PC-3 (cell line): ENCODE results near the gene RPS8. TPM values are rescaled to one million over a fixed set of nuclear protein-coding genes. Genes with fewer than 3 reads are reported as not detected.

Experiments
- ATAC-seq: fragments of 200-7000 bp; cut with Tn5 transposase; 2 replicates; pipeline ENCODE4 v1.9.1; 2020; ENCODE audit warnings: mild to moderate bottlenecking, moderate library complexity
- BruUV-seq: library from RNA; stranded (reverse); fragments of 400-500 nt; replicated peaks from 2 replicates; lab custom pipeline; 2021; lab: Mats Ljungman, UMichigan
- CTCF ChIA-PET: fragments of 300-600 bp; sonication (Branson Sonifier 250); formaldehyde crosslinking; loops from one replicate; lab custom pipeline; 2022; ENCODE audit warnings: antibody characterized with exemption; lab: Charles Lee
- POLR2A ChIA-PET: fragments of 300-600 bp; sonication (Branson Sonifier 250); formaldehyde crosslinking; loops from one replicate; lab custom pipeline; 2022; ENCODE audit warnings: antibody characterized with exemption; ENCODE audit not compliant: unreplicated experiment; lab: Charles Lee
- DNase-seq: peaks from one replicate; pipeline ENCODE4 v3.0.0-alpha.2; 2015
- H2AFZ ChIP-seq: fragments of 300-600 bp; sonication (generic); 2 replicates; pipeline ENCODE4 v1.6.0; 2016; ENCODE audit warnings: antibody characterized with exemption, low read length
- H3F3A ChIP-seq: fragments of 300-600 bp; sonication (generic); one replicate; pipeline ENCODE4 v1.6.0; 2017; ENCODE audit warnings: antibody characterized with exemption, low read length, control low read depth, mild to moderate bottlenecking; ENCODE audit not compliant: unreplicated experiment
- H3K27ac ChIP-seq: fragments of 300-600 bp; sonication (generic); 2 replicates; pipeline ENCODE4 v1.5.1; 2016; ENCODE audit warnings: mild to moderate bottlenecking, low read length
- H3K27me3 ChIP-seq: fragments of 300-600 bp; sonication (generic); 2 replicates; pipeline ENCODE4 v1.6.1; 2016; ENCODE audit warnings: low read length, mixed read lengths
- H3K36me3 ChIP-seq: fragments of 300-600 bp; sonication (generic); 2 replicates; pipeline ENCODE4 v1.6.1; 2016; ENCODE audit warnings: low read depth, mixed run types, low read length, mixed read lengths
- H3K4me1 ChIP-seq: fragments of 300-600 bp; sonication (generic); 2 replicates; pipeline ENCODE4 v1.5.1; 2016; ENCODE audit warnings: low read length; ENCODE audit not compliant: insufficient read depth
- H3K4me2 ChIP-seq: fragments of 300-600 bp; sonication (generic); 2 replicates; pipeline ENCODE4 v1.6.0; 2016; ENCODE audit warnings: low read length
- H3K4me3 ChIP-seq: fragments of 300-600 bp; sonication (generic); 2 replicates; pipeline ENCODE4 v1.5.1; 2016; ENCODE audit warnings: mild to moderate bottlenecking, low read length, mixed read lengths
- H3K79me2 ChIP-seq: fragments of 300-600 bp; sonication (generic); 2 replicates; pipeline ENCODE4 v1.6.1; 2017; ENCODE audit warnings: low read length, mixed read lengths
- H3K9ac ChIP-seq: fragments of 300-600 bp; sonication (generic); 2 replicates; pipeline ENCODE4 v1.6.0; 2016; ENCODE audit warnings: mild to moderate bottlenecking, low read length
- H3K9me2 ChIP-seq: fragments of 300-600 bp; sonication (generic); replicated peaks from 2 replicates; pipeline ENCODE4 v1.6.1; 2016; ENCODE audit warnings: mixed run types, low read length, mixed read lengths
- H3K9me3 ChIP-seq: fragments of 300-600 bp; sonication (generic); 2 replicates; pipeline ENCODE4 v1.6.1; 2016; ENCODE audit warnings: low read length, mixed read lengths
- H4K20me1 ChIP-seq: fragments of 300-600 bp; sonication (generic); 2 replicates; pipeline ENCODE4 v1.6.1; 2016; ENCODE audit warnings: low read length, mixed read lengths
- EZH2 ChIP-seq: fragments of 300-600 bp; sonication (generic); IDR thresholded peaks from one replicate; pipeline ENCODE4 v1.6.1; 2017; ENCODE audit warnings: antibody characterized with exemption, mild to moderate bottlenecking, low read length; ENCODE audit not compliant: unreplicated experiment
- EZH2phosphoT487 ChIP-seq: fragments of 300-600 bp; sonication (generic); IDR thresholded peaks from 2 replicates; pipeline ENCODE4 v1.6.1; 2018; ENCODE audit warnings: mild to moderate bottlenecking, antibody characterized with exemption, low read length, borderline replicate concordance
- intact Hi-C: fragments of 100-400 bp; cut with micrococcal nuclease; formaldehyde crosslinking; loops from 2 replicates; pipeline ENCODE4 v1.9.0; 2023
- total RNA-seq: library from RNA; depleted of rRNA; stranded (reverse); fragments of >200 nt; gene quantifications from 2 replicates; pipeline ENCODE4 v1.2.3, GENCODE V29; 2014
- TF ChIP-seq, protein P1 (sequence below): fragments of 300-600 bp; sonication (generic); conservative IDR thresholded peaks from 2 replicates; pipeline ENCODE4 v1.5.1; 2017; ENCODE audit warnings: antibody characterized with exemption, low read depth, mild to moderate bottlenecking, low read length

The RPS8 gene
- total RNA-seq, 1 experiment from 2014 or later = 1,663 TPM

DNA sequence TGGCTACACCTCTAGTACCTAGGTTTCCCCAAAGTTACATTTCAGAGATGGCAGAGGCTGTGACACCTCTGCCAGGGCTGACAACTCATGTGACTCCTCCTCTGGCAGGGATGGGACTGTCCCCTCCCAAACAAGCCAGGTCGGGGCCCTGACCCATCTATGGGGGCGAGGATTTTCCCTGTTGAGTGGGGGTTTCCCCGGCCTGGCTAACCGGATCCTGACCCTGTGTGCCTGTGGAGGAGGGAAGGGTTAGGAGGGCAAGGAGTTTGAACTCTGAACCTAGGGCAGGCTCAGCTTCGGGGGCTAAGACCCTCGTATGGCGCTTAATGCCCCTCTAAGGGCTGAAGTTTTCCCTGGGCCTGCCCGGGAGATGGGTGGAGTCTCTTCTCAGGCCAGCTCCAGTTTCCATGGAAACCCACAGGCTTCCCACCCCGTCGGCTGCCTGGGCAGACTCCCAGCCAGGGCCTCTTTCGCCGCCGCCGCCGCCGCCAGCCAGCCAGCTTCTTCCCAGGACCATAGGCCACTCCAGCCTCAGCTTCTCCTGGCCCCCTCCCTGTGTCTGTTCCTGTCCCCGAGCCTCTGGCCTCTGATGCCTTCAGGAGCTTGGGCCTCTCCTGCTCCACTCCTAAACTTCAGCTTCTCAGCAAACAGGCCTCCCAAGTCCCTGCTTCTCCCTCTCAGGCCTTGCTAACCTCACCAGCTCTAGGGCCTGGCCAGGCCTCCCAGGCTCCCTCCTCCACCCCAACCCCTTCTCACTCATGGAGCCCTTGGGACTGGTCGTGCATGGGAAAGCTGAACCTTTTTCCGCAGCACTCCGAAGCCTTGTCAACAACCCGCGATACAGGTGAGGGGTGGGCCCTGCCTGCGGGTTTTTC lies 33.0 kb downstream of the RPS8 start, which contains the start of gene BTBD19:
BTBD19 (plus strand) TSS at position 461 of the 875 bp plus-strand sequence; CDS start at position 759, 298 bp downstream.
- POLR2A ChIA-PET = interaction anchor here (1.0 kb wide), 1 partner anchor 8 kb away, joined by 3 read pairs; no protein-coding TSS in a partner anchor
- no peak within 1 kb of the TSS for H3K4me3 ChIP-seq
- intact Hi-C loops = no loop called here

DNA sequence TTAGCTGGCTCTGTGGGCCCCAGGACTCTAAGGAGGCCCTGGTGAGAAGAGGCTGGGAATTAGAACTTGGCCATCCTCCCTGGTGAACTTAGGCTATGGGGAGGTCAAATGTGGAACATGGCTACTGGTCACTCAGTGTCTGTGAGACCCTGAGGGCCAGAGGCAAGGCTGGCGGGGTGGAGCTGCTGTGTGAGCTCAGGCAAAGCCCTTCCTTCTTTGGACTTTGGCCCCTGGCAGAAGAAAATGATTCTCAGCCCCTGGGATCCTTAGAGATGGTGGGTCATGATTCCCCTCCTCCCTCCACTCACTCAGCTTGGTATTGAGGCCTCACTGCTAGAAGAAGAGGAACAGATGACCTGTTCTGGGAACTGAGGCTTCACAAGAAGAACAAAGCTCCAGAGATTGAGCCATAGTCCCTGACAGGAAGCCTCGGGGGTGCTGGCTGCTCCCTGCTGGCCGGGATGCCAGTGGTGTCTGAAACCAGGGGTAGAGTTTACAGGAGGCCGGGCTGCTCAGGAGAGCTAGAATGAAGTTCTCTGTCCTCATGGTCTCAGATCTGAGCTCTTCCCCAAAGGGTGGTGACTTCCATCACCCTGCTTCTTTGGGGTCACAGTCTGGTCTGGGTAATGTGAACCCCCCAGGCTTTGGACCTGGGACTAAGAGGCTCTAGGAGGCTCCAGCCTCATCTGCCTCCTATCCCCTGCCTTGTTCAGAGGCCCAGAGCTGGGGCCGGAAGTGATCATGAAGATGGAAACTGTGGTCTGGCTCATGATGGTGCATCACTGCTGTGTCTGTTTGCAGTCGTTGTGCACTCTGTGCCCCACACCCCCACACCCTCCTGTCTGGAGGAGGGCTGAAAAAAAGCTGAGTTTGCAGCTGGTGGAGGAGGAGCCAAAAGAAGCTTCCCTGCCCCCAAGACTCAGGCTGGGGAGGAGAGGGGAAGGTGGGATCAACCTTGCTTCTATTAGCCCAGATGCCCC lies 33.9 kb downstream of the RPS8 start:
- no peak overlapping the region for H3K4me3 ChIP-seq
- DNase-seq = no peak

More for the DNA sequence above, 33.0 kb downstream of the RPS8 start, which contains the start of gene BTBD19:
- 0 out of 2 replicates have a peak within 1 kb of the TSS, but pooled peaks have one; percentile 11 for H2AFZ ChIP-seq
- H3K27ac ChIP-seq = peak within 1 kb of the TSS; percentile 98
- H3K9ac ChIP-seq = peak within 1 kb of the TSS; percentile 87
- H3K4me1 ChIP-seq = peaks cover 44% of the 10 kb centered on the region
- H3K27me3 ChIP-seq = no peaks in the 10 kb centered on the region
- H3F3A ChIP-seq = peaks cover 5% of the 10 kb centered on the region
- no peak for DNase-seq
- no peaks in the 10 kb centered on the region for H4K20me1 ChIP-seq
- H3K9me3 ChIP-seq = no peaks in the 10 kb centered on the region
- peak; percentile 3 for ATAC-seq
- TF ChIP-seq, protein P1, sequence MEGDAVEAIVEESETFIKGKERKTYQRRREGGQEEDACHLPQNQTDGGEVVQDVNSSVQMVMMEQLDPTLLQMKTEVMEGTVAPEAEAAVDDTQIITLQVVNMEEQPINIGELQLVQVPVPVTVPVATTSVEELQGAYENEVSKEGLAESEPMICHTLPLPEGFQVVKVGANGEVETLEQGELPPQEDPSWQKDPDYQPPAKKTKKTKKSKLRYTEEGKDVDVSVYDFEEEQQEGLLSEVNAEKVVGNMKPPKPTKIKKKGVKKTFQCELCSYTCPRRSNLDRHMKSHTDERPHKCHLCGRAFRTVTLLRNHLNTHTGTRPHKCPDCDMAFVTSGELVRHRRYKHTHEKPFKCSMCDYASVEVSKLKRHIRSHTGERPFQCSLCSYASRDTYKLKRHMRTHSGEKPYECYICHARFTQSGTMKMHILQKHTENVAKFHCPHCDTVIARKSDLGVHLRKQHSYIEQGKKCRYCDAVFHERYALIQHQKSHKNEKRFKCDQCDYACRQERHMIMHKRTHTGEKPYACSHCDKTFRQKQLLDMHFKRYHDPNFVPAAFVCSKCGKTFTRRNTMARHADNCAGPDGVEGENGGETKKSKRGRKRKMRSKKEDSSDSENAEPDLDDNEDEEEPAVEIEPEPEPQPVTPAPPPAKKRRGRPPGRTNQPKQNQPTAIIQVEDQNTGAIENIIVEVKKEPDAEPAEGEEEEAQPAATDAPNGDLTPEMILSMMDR = no peak
- no peak for TF ChIP-seq EZH2
- peak within 1 kb of the TSS; percentile 66 for H3K4me2 ChIP-seq
- H3K79me2 ChIP-seq = no peaks in the 10 kb centered on the region
- peaks cover 3% of the 10 kb centered on the region; the same call in 1 of the 2 replicates for H3K36me3 ChIP-seq
- CTCF ChIA-PET = interaction anchor here (0.6 kb wide), 1 partner anchor 8 kb away, joined by 4 read pairs; the partner anchor contains the start of gene PLK3
- no TSS peak for BruUV-seq
- H3K9me2 ChIP-seq = no peaks in the 10 kb centered on the region

More for the DNA sequence above, 33.9 kb downstream of the RPS8 start:
- Histone ChIP-seq H3K9me2 (no peaks in the 10 kb centered on the region), H3K79me2 (no peaks in the 10 kb centered on the region), H3K4me2 (no peak overlapping the region), H2AFZ (no peak overlapping the region), H3K27ac (peak overlapping the region; percentile 98), H3F3A (peaks cover 5% of the 10 kb centered on the region), H3K36me3 (peaks cover 3% of the 10 kb centered on the region; the same call in 1 of the 2 replicates), H3K4me1 (peaks cover 44% of the 10 kb centered on the region), H3K27me3 (no peaks in the 10 kb centered on the region), H4K20me1 (no peaks in the 10 kb centered on the region), H3K9me3 (no peaks in the 10 kb centered on the region), H3K9ac (peak overlapping the region; percentile 87; the same call in 1 of the 2 replicates)
- TF ChIP-seq EZH2phosphoT487 (no peak), EZH2 (no peak)
- TF ChIP-seq, protein P1 = no peak
- CTCF ChIA-PET = interaction anchor here (0.6 kb wide), 1 partner anchor 9 kb away, joined by 4 read pairs; the partner anchor contains the start of gene PLK3
- ATAC-seq = no peak
- no TSS peak for BruUV-seq
- POLR2A ChIA-PET = interaction anchor here (1.0 kb wide), 1 partner anchor 9 kb away, joined by 3 read pairs; no protein-coding TSS in a partner anchor
- intact Hi-C loops = no loop called here
